ENCODE results near the gene HAGHL. TPM values are rescaled to one million over a fixed set of nuclear protein-coding genes. Genes with fewer than 3 reads are reported as not detected.
"Not testable (repeated sequence)": the region's sequence is repeated elsewhere in the genome, so short reads cannot be mapped to it uniquely, and the experiment has no call there.

Gene HAGHL
- total RNA-seq, 1 donor: 10.6 TPM

DNA sequence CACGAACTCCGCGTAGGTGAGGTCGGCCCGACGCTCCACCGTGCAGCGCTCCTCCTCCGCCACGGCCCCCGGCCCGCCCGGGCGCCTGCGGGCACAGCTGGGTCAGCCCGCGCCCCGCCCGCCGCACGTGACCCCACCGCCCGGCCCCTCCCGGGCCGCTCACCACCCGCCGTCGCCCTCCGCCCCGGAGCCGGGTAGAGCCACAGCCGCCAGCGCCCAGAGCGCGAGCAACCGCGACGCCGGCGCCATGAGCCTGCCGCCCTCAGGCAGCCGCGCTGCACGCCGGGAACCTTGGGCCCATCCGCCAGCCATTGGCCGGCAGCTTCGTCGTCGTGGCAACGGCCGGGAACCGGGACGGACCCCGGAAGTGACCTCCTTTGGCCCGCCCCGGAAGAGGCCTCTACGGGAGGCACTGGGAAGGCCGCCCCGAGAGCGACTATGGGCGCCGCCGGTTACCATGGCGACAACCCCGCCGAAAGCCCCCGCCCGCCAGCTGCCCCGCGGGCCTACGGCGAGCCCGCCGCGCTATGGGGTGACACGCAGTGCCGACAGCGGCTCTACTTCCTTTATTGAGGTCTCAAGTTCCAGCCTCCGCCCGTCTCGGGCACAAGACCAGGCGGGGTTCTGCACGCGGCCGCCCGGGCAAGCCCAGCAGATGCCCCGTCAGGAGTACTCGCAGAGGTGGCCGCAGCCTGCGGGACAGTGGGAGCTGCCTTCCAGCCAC lies 42.7 kb upstream of the HAGHL start, which contains the start of gene JMJD8:
Gene JMJD8 (minus strand): TSS at position 264 of the 724 bp plus-strand sequence. CDS start 15 bp downstream, at position 249.
- peak within 1 kb of the TSS; percentile 73 for H3K4me3 ChIP-seq (ENCODE audit: low read depth, low read length)
- TF ChIP-seq, protein P1, sequence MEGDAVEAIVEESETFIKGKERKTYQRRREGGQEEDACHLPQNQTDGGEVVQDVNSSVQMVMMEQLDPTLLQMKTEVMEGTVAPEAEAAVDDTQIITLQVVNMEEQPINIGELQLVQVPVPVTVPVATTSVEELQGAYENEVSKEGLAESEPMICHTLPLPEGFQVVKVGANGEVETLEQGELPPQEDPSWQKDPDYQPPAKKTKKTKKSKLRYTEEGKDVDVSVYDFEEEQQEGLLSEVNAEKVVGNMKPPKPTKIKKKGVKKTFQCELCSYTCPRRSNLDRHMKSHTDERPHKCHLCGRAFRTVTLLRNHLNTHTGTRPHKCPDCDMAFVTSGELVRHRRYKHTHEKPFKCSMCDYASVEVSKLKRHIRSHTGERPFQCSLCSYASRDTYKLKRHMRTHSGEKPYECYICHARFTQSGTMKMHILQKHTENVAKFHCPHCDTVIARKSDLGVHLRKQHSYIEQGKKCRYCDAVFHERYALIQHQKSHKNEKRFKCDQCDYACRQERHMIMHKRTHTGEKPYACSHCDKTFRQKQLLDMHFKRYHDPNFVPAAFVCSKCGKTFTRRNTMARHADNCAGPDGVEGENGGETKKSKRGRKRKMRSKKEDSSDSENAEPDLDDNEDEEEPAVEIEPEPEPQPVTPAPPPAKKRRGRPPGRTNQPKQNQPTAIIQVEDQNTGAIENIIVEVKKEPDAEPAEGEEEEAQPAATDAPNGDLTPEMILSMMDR (IDR thresholded peaks at IDR 0.05; ENCODE audit: insufficient read depth, low read length): no peak
- peak; percentile 92 for DNase-seq (ENCODE audit: low read depth)

DNA sequence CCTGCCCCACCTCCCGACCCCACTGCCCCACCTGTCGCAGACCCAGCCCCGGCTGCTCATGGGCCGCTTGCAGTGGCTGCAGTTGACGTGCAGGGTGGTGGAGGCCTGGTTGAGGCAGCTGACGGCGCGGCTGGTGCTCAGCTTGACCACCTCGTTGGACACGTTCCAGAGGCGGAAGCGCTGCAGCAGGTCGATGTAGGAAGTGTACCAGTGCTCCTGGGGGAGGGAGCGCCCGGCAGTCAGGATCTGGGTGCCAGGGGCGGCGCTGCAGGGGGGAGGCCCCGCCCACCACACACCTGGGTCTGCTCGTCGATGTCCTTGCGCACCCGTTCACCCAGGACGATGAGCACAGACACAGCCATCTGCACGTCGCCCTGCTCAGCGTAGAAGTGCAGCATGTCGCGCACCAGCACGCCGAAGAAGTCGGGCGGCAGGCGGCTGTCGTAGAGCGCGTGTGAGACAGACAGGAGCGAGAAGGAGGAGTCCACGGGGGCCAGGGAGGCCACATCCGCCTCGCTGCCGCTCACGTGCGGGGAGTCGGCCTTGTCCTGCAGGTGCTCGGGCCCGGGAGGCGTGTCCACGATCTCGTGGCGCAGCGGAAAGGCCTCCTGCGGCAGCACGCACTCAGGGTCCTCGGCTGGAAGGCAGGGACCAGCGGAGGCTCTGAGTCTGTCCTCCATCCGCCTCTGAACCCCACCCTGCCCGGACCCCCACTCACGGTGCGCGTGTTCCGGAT lies 41.8 kb upstream of the HAGHL start:
- H3K4me3 ChIP-seq (ENCODE audit: low read depth, low read length): peak overlapping the region; percentile 9
- no peak for DNase-seq (ENCODE audit: low read depth)
- TF ChIP-seq, protein P1 (IDR thresholded peaks at IDR 0.05; ENCODE audit: insufficient read depth, low read length): no peak

DNA sequence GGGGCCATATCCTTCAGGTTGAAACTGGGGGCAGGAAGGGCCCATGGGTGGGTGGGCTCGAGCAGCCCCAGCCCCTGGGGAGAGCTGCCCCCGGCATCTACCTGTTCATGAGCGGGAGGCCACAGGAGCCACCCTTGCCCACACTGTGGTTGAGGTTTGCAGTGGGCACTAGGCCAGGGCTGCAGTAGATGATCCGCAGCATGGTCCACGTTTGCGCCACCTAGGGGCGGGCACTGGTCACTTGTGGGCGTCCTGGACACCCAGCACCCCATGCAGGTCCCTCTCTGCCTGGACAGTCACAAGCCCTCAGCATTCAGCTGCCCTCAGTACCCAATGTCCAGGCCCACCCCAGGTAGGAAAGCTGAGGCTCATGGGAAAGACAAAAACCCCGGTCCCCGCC lies 40.9 kb upstream of the HAGHL start:
- no peak overlapping the region for H3K4me3 ChIP-seq (ENCODE audit: low read depth, low read length)
- peak; percentile 25 for DNase-seq (ENCODE audit: low read depth)
- TF ChIP-seq, protein P1 (IDR thresholded peaks at IDR 0.05; ENCODE audit: insufficient read depth, low read length): peak; percentile 47

DNA sequence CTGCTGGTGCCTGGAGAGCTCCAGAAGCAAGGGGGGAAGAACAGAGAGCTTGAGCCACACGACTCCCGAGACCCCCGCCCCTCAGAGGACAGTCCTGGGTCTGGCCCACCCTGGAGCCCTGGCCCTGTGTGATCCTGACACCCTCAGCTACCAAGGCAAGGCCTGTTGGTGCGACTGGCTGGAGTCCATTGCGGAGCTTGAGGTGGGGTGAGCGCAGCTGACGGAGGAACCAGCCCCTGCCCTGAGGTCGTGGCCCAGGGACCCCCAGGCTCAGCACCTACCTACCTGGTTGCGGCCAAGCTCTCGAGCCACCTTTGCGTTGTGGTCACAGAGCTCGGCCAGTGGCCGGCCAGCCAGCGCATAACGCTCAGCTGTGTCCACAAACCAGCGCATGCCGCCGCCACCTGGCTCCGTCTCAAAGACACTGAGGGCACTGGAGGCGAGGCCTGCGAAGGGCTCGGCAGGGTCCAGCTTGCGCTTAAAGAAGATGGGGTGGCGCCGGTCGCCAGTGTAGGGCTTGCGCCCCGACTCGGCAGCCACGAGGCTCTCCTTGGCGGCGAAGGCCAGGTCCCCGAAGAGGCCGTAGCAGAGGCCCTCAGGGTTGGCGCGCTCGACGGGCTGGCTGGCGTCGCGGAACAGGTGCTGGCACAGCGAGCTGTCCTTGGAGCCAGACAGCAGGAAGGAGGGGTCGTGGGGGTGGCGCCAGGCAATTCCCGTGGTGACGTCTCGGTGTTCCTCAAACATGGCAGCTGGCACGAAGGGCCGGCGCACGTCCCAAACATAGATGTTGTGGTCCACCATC lies 40.2 kb upstream of the HAGHL start:
- DNase-seq (ENCODE audit: low read depth): no peak
- H3K4me3 ChIP-seq (ENCODE audit: low read depth, low read length): no peak overlapping the region
- TF ChIP-seq, protein P1 (IDR thresholded peaks at IDR 0.05; ENCODE audit: insufficient read depth, low read length): no peak

DNA sequence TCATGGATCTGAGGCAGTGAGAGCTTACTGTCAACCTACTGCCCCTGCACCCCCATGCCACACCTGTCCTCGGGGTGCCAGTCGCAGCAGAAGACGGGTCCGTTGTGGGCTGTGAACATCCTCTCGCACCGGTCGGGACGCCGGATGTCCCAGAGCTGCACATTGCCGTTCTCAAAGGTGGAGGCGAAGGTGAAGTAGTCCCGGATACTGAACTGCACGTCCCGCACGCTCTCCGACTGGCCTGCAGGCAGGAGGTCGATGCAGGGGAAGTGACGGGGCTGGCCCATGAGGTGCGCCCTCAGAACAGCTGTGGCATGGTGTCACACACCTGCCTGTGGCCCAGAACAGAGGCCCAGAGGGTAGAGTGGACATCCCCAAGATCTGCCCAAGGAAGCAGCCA lies 39.4 kb upstream of the HAGHL start:
- no peak overlapping the region for H3K4me3 ChIP-seq (ENCODE audit: low read depth, low read length)
- TF ChIP-seq, protein P1 (IDR thresholded peaks at IDR 0.05; ENCODE audit: insufficient read depth, low read length): no peak
- no peak for DNase-seq (ENCODE audit: low read depth)

DNA sequence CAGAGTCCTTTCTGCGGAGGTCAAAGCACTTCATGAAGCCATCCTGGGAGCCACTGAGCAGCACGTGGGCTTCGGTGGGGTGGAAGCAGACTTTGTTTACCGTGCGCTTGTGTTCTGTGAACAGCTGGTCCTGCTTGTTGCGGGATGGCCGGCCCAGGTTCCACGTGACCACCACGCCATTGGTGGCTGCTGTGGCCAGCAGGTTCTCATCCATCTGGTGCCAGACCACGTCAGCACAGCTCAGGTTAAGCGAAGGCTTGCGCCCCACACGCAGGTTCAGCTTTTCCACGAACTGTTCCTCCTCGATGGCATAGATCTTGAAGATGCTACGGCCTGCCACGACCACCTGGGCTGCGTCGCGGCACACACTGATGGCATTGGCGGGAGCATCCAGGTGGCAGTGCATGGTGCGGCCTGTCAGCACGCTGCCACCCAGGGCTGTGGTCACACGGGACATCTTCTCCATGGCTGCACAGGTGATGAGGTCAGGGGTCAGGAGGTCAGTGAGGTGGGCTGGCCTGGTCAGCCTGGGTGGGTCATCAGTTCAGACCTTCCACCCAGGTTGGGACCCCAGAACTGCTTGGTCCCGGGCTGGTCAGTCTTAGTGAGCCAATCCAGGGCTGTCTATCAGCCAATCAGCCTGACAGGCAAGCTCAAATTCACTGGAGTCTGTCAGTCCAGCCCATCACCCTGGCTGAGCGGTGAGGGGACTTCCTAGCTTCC lies 37.6 kb upstream of the HAGHL start:
- TF ChIP-seq, protein P1 (IDR thresholded peaks at IDR 0.05; ENCODE audit: insufficient read depth, low read length): no peak
- H3K4me3 ChIP-seq (ENCODE audit: low read depth, low read length): peak overlapping the region; percentile 81
- DNase-seq (ENCODE audit: low read depth): no peak

DNA sequence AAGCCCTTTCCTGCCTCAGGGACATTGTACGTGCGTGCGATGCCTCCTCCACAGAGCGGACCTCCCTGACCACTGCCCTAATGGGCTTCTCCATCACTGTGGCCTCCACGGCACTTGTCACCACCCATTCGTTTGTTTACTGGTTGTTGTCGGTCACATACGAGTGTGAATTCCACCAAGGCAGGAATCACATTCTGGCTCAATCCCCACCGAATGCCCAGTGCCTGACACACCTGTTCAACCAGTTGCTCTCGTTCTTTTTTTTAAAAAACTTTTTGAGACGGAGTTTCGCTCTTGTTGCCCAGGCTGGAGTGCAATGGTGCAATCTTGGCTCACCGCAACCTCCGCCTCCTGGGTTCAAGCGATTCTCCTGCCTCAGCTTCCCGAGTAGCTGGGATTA lies 35.7 kb upstream of the HAGHL start:
- H3K4me3 ChIP-seq (ENCODE audit: low read depth, low read length); DNase-seq (ENCODE audit: low read depth): not testable (repeated sequence)

All from fibroblast of the aortic adventitia (primary cell).